Upper lobe of right lung (tissue), 1 donor: ENCODE measurements around the gene RBM23. TPM values are rescaled to one million over a fixed set of nuclear protein-coding genes. Genes with fewer than 3 reads are reported as not detected.

Experiments
- ATAC-seq: fragments of 200-7000 bp; cut with Tn5 transposase; one replicate; pipeline ENCODE4 v1.9.1; 2020; ENCODE audit warnings: mild to moderate bottlenecking, moderate library complexity
- DNase-seq: peaks from one replicate; pipeline ENCODE4 v3.0.0-alpha.2; 2020
- H3K27ac ChIP-seq: fragments of 200-600 bp; one replicate; pipeline ENCODE4 v1.8.0; 2022
- H3K27me3 ChIP-seq: fragments of 200-600 bp; one replicate; pipeline ENCODE4 v1.8.0; 2022; ENCODE audit warnings: mild to moderate bottlenecking
- H3K36me3 ChIP-seq: fragments of 200-600 bp; one replicate; pipeline ENCODE4 v1.8.0; 2022
- H3K4me1 ChIP-seq: fragments of 200-600 bp; one replicate; pipeline ENCODE4 v1.8.0; 2022
- H3K4me3 ChIP-seq: fragments of 200-600 bp; one replicate; pipeline ENCODE4 v1.8.0; 2022; ENCODE audit warnings: mild to moderate bottlenecking
- H3K9me3 ChIP-seq: fragments of 200-600 bp; one replicate; pipeline ENCODE4 v1.8.0; 2022
- CTCF ChIP-seq: fragments of 200-600 bp; IDR thresholded peaks from one replicate; pipeline ENCODE4 v1.8.0; 2022; ENCODE audit warnings: antibody characterized with exemption
- intact Hi-C: fragments of 100-400 bp; cut with DNase I; formaldehyde crosslinking; loops from one replicate; pipeline ENCODE4 v1.11.0; 2022
- total RNA-seq: library from RNA; stranded (reverse); fragmentation: NEBNext Ultra II Directional; extraction: Animal tissue kit (Norgen Biotek cat#: 25700); gene quantifications from one replicate; pipeline ENCODE4 v1.2.1, GENCODE V29; 2021
- donor health status: DM: no; HTN: yes; CAD: no; lungs with severe emphysema.

The RBM23 gene
- total RNA-seq, 1 donor from 2014 or later: 83.5 TPM

GRCh38 chr14:22877000-22877501 lies 41.9 kb downstream of the RBM23 start:
- Histone ChIP-seq H3K36me3 (peaks cover 68% of the 10 kb centered on the region), H3K9me3 (no peaks in the 10 kb centered on the region), H3K4me1 (peaks cover 14% of the 10 kb centered on the region), H3K27me3 (no peaks in the 10 kb centered on the region), H3K4me3 (no peak overlapping the region), H3K27ac (no peak overlapping the region)
- no peak for TF ChIP-seq CTCF
- intact Hi-C loops: no loop called here
- ATAC-seq: no peak
- no peak for DNase-seq

GRCh38 chr14:22875748-22876319 lies 43.1 kb downstream of the RBM23 start:
- ATAC-seq: no peak
- Histone ChIP-seq H3K36me3 (peaks cover 68% of the 10 kb centered on the region), H3K27ac (no peak overlapping the region), H3K9me3 (no peaks in the 10 kb centered on the region), H3K27me3 (no peaks in the 10 kb centered on the region), H3K4me3 (no peak overlapping the region), H3K4me1 (peaks cover 16% of the 10 kb centered on the region)
- intact Hi-C loops: no loop called here
- no peak for TF ChIP-seq CTCF
- DNase-seq: no peak

GRCh38 chr14:22875003-22875747 lies 43.8 kb downstream of the RBM23 start:
- Histone ChIP-seq H3K9me3 (no peaks in the 10 kb centered on the region), H3K36me3 (peaks cover 68% of the 10 kb centered on the region), H3K27me3 (no peaks in the 10 kb centered on the region), H3K4me3 (no peak overlapping the region), H3K4me1 (peaks cover 23% of the 10 kb centered on the region), H3K27ac (no peak overlapping the region)
- no peak for ATAC-seq
- intact Hi-C loops: no loop called here
- no peak for TF ChIP-seq CTCF
- DNase-seq: no peak

- Histone ChIP-seq H3K27ac (peak overlapping the region; percentile 98), H3K36me3 (peaks cover 51% of the 10 kb centered on the region), H3K4me3 (peak overlapping the region; percentile 94), H3K4me1 (peaks cover 25% of the 10 kb centered on the region), H3K27me3 (no peaks in the 10 kb centered on the region), H3K9me3 (no peaks in the 10 kb centered on the region)
- ATAC-seq (no peak), DNase-seq (no peak)
- intact Hi-C loops: no loop called here
- no peak for TF ChIP-seq CTCF
Measured at GRCh38 chr14:22872833-22873520, 46.0 kb downstream of the RBM23 start.

GRCh38 chr14:22872033-22872832 lies 46.7 kb downstream of the RBM23 start:
- Histone ChIP-seq H3K9me3 (no peaks in the 10 kb centered on the region), H3K4me1 (peaks cover 25% of the 10 kb centered on the region), H3K4me3 (peak overlapping the region; percentile 94), H3K36me3 (peaks cover 43% of the 10 kb centered on the region), H3K27ac (peak overlapping the region; percentile 98), H3K27me3 (no peaks in the 10 kb centered on the region)
- intact Hi-C loops: no loop called here
- DNase-seq (peak; percentile 87), ATAC-seq (peak; percentile 78)
- TF ChIP-seq CTCF: peak; percentile 92
